Fibroblast of lung (primary cell): ENCODE measurements around the gene LINS1. TPM values are rescaled to one million over a fixed set of nuclear protein-coding genes. Genes with fewer than 3 reads are reported as not detected.

Experiments
- DNase-seq, 2 donors: peaks; one replicate each; pipeline versions ENCODE4 v3.0.0 to v3.0.0-alpha.2; 2010; ENCODE audit warnings: low read depth in 2 of 2
- H2AFZ ChIP-seq: 2 replicates; pipeline ENCODE4 v1.5.1; 2012; ENCODE audit warnings: low read length, control low read depth, inconsistent platforms
- H3K27ac ChIP-seq: 2 replicates; pipeline ENCODE4 v1.5.1; 2011; ENCODE audit warnings: low read length, control low read depth; ENCODE audit not compliant: insufficient read depth
- H3K27me3 ChIP-seq: 2 replicates; pipeline ENCODE4 v1.5.1; 2011; ENCODE audit warnings: mild to moderate bottlenecking, low read length; ENCODE audit not compliant: control insufficient read depth, insufficient read depth
- H3K36me3 ChIP-seq: 2 replicates; pipeline ENCODE4 v1.5.1; 2011; ENCODE audit warnings: low read length; ENCODE audit not compliant: control insufficient read depth, insufficient read depth
- H3K4me1 ChIP-seq: 2 replicates; pipeline ENCODE4 v1.5.1; 2011; ENCODE audit warnings: low read length; ENCODE audit not compliant: control insufficient read depth, insufficient read depth; ENCODE audit errors: extremely low read depth
- H3K4me2 ChIP-seq: 2 replicates; pipeline ENCODE4 v1.5.1; 2011; ENCODE audit warnings: low read length, control low read depth; ENCODE audit not compliant: insufficient read depth; ENCODE audit errors: extremely low read depth
- H3K4me3 ChIP-seq, 4 experiments: fragments of 200-600 bp in 1 of 4; sonication (generic) in 1 of 4; replicated peaks in 1 of 4; 2 replicates each; pipeline ENCODE4 v1.5.1; 2011 to 2016; ENCODE audit warnings: low read length in 4 of 4, low read depth in 3 of 4, mild to moderate bottlenecking in 3 of 4, control low read depth in 2 of 4, inconsistent platforms in 1 of 4, mixed read lengths in 1 of 4; ENCODE audit not compliant: insufficient read depth in 1 of 4; ENCODE audit errors: control extremely low read depth in 1 of 4
- H3K79me2 ChIP-seq: 2 replicates; pipeline ENCODE4 v1.5.1; 2012; ENCODE audit warnings: mild to moderate bottlenecking, low read length, inconsistent platforms; ENCODE audit not compliant: control insufficient read depth, insufficient read depth
- H3K9ac ChIP-seq: 2 replicates; pipeline ENCODE4 v1.5.1; 2011; ENCODE audit warnings: mild to moderate bottlenecking, low read length, control low read depth; ENCODE audit not compliant: insufficient read depth
- H3K9me3 ChIP-seq: 2 replicates; pipeline ENCODE4 v1.5.1; 2012; ENCODE audit warnings: low read depth, low read length; ENCODE audit not compliant: control insufficient read depth, insufficient read depth
- H4K20me1 ChIP-seq: 2 replicates; pipeline ENCODE4 v1.5.1; 2011; ENCODE audit warnings: low read length; ENCODE audit not compliant: control insufficient read depth, insufficient read depth; ENCODE audit errors: extremely low read depth
- EZH2 ChIP-seq: IDR thresholded peaks from 2 replicates; pipeline ENCODE4 v1.5.1; 2012; ENCODE audit warnings: low read length, control low read depth, mild to moderate bottlenecking; ENCODE audit errors: missing control alignments
- polyA plus RNA-seq, 2 donors: library from polyadenylated mRNA; depleted of rRNA in 1 of 2; stranded (reverse) in 1 of 2; unstranded in 1 of 2; fragments of >200 nt; gene quantifications; 2 replicates each; pipeline ENCODE4 v1.2.1, GENCODE V29; 2011 to 2012; ENCODE audit warnings: missing spikeins in 1 of 2
- total RNA-seq: library from RNA; depleted of rRNA; stranded (reverse); fragments of >200 nt; gene quantifications from 2 replicates; pipeline ENCODE4 v1.2.1, GENCODE V29; 2014
- TF ChIP-seq, protein P1 (sequence below), 2 donors: IDR thresholded peaks in 1 of 2; conservative IDR thresholded peaks in 1 of 2; 1 replicate in 1 of 2; 2 replicates in 1 of 2; pipeline ENCODE4 v1.5.1; 2011 to 2012; ENCODE audit warnings: low read length in 2 of 2, control low read depth in 1 of 2, inconsistent platforms in 1 of 2, low read depth in 1 of 2, mild to moderate bottlenecking in 1 of 2

LINS1 gene
- total and polyA plus RNA-seq, 2 donors (not counting 1 experiment from before 2014, with no cell fraction given) = 7.3 to 9.4 TPM

- H3K79me2 ChIP-seq = no peaks in the 10 kb centered on the region
- H3K4me1 ChIP-seq = no peaks in the 10 kb centered on the region
- H3K36me3 ChIP-seq = no peaks in the 10 kb centered on the region
- no peaks in the 10 kb centered on the region for H3K9me3 ChIP-seq
- no peaks in the 10 kb centered on the region for H4K20me1 ChIP-seq
- no peak for TF ChIP-seq EZH2
- TF ChIP-seq, protein P1, sequence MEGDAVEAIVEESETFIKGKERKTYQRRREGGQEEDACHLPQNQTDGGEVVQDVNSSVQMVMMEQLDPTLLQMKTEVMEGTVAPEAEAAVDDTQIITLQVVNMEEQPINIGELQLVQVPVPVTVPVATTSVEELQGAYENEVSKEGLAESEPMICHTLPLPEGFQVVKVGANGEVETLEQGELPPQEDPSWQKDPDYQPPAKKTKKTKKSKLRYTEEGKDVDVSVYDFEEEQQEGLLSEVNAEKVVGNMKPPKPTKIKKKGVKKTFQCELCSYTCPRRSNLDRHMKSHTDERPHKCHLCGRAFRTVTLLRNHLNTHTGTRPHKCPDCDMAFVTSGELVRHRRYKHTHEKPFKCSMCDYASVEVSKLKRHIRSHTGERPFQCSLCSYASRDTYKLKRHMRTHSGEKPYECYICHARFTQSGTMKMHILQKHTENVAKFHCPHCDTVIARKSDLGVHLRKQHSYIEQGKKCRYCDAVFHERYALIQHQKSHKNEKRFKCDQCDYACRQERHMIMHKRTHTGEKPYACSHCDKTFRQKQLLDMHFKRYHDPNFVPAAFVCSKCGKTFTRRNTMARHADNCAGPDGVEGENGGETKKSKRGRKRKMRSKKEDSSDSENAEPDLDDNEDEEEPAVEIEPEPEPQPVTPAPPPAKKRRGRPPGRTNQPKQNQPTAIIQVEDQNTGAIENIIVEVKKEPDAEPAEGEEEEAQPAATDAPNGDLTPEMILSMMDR (conservative IDR thresholded peaks at IDR 0.05 in 1 of 2, IDR thresholded peaks at IDR 0.05 in 1 of 2; ENCODE audit: low read depth in 1 of 2, low read length in 2 of 2) = no peak
- H3K27me3 ChIP-seq = no peaks in the 10 kb centered on the region
- H2AFZ ChIP-seq = no peak overlapping the region
- no peak overlapping the region for H3K27ac ChIP-seq
- no peak for DNase-seq
- H3K9ac ChIP-seq = no peak overlapping the region
- no peak overlapping the region for H3K4me3 ChIP-seq
- no peak overlapping the region for H3K4me2 ChIP-seq
These were observed 75.9 kb downstream of the LINS1 start for GRCh38 chr15:100526027-100526481.

DNA sequence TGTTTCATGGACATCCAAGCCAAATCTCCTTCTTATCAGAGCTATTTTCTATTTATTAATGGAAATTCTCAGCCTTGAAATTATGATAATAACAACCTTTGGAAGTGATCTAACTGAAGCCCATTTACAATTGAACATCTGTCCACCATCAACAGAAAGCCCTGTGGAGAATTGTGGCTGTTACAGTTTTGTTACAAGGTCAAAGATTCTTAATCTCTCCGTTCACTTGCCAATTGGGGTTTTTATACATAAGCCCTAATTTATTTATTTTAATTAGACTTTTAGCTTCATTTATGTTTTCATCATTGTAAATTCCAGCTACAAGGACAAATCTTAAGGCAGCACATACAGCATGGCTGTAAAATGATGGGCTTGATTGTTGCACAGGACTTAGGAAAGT lies 76.5 kb downstream of the LINS1 start:
- Histone ChIP-seq H3K36me3 (no peaks in the 10 kb centered on the region), H3K4me1 (no peaks in the 10 kb centered on the region), H3K9me3 (no peaks in the 10 kb centered on the region), H3K79me2 (no peaks in the 10 kb centered on the region), H3K9ac (no peak overlapping the region), H2AFZ (no peak overlapping the region), H3K27me3 (no peaks in the 10 kb centered on the region), H3K4me2 (no peak overlapping the region), H3K27ac (no peak overlapping the region), H4K20me1 (no peaks in the 10 kb centered on the region), H3K4me3 (no peak overlapping the region)
- TF ChIP-seq EZH2 = no peak
- TF ChIP-seq, protein P1 (conservative IDR thresholded peaks at IDR 0.05 in 1 of 2, IDR thresholded peaks at IDR 0.05 in 1 of 2; ENCODE audit: low read depth in 1 of 2, low read length in 2 of 2) = no peak
- no peak for DNase-seq

DNA sequence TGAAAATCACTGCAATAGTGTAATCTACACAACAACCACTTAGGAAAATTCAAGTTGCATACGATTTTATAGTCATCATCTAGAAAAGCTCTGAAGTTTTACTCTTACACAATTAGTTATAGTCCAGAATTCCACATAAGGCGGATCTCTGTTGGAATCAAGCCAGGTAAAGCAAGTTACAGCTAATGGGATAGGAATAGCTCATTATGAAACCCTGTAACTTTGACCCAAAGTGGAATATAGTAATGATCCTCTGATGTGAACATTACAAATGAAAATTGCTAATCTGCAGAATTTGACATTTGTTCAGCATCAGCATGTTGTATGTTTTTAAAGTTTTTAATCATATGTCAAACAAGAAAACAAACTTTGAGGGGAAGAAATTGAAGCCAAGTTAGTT lies 77.7 kb downstream of the LINS1 start:
- H3K9ac ChIP-seq = no peak overlapping the region
- H3K4me2 ChIP-seq = no peak overlapping the region
- TF ChIP-seq, protein P1 (conservative IDR thresholded peaks at IDR 0.05 in 1 of 2, IDR thresholded peaks at IDR 0.05 in 1 of 2; ENCODE audit: low read depth in 1 of 2, low read length in 2 of 2) = no peak
- no peak for TF ChIP-seq EZH2
- no peaks in the 10 kb centered on the region for H3K9me3 ChIP-seq
- no peak overlapping the region for H3K27ac ChIP-seq
- H4K20me1 ChIP-seq = no peaks in the 10 kb centered on the region
- H3K4me1 ChIP-seq = no peaks in the 10 kb centered on the region
- no peaks in the 10 kb centered on the region for H3K79me2 ChIP-seq
- no peak for DNase-seq
- no peaks in the 10 kb centered on the region for H3K27me3 ChIP-seq
- H3K36me3 ChIP-seq = no peaks in the 10 kb centered on the region
- no peak overlapping the region for H3K4me3 ChIP-seq
- H2AFZ ChIP-seq = no peak overlapping the region
